HCT116 (cell line): ENCODE results near the gene ACBD7. TPM values are rescaled to one million over a fixed set of nuclear protein-coding genes. Genes with fewer than 3 reads are reported as not detected.

Source experiments
- ATAC-seq: fragments of 200-7000 bp; cut with Tn5 transposase; 2 replicates; pipeline ENCODE4 v1.9.1; 2020; ENCODE audit warnings: mild to moderate bottlenecking, moderate library complexity
- BruUV-seq: library from RNA; stranded (reverse); fragments of 400-500 nt; replicated peaks from 2 replicates; lab custom pipeline; 2021; lab: Mats Ljungman, UMichigan
- CTCF ChIA-PET: fragments of 300-600 bp; sonication (Branson Sonifier 250); formaldehyde crosslinking; loops from one replicate; lab custom pipeline; 2021; ENCODE audit warnings: antibody characterized with exemption; lab: Charles Lee
- POLR2A ChIA-PET: fragments of 300-600, 350-600 bp; sonication (Branson Sonifier 250); formaldehyde crosslinking; loops from one replicate; lab custom pipeline; 2021; ENCODE audit warnings: antibody characterized with exemption; lab: Charles Lee
- RAD21 ChIA-PET, 2 experiments: fragments of 300-600 bp; sonication (Branson Sonifier 250); formaldehyde crosslinking; loops; one replicate each; lab custom pipeline; 2023; ENCODE audit warnings: low total read pairs in 2 of 2; ENCODE audit not compliant: uncharacterized antibody in 2 of 2, unreplicated experiment in 2 of 2, low non-redundant PET in 1 of 2; lab: Charles Lee
- DNase-seq: peaks from one replicate; pipeline ENCODE4 v3.0.0-alpha.2; 2010; ENCODE audit warnings: low read depth, low spot score
- H2AFZ ChIP-seq: fragments of 200-600 bp; shearing (Covaris generic), sonication (generic); 2 replicates; pipeline ENCODE4 v1.6.1; 2017; ENCODE audit warnings: low read depth, mixed run types, mixed read lengths, antibody characterized with exemption, low read length; ENCODE audit not compliant: poor library complexity, severe bottlenecking
- H3K27ac ChIP-seq: 2 replicates; pipeline ENCODE4 v1.5.1; 2012; ENCODE audit warnings: low read depth, low read length
- H3K27me3 ChIP-seq: fragments of 200-600 bp; sonication (generic); 2 replicates; pipeline ENCODE4 v1.6.1; 2016; ENCODE audit warnings: mixed run types, low read length, mixed read lengths; ENCODE audit not compliant: insufficient read depth
- H3K36me3 ChIP-seq, 2 experiments: fragments of 200-500 bp in 1 of 2; fragments of 200-600 bp in 1 of 2; sonication (Bioruptor generic) in 1 of 2; sonication (generic) in 1 of 2; 2 replicates each; pipeline versions ENCODE4 v1.5.1 to v1.6.1; 2014 to 2016; ENCODE audit warnings: low read length in 2 of 2, inconsistent platforms in 1 of 2, mixed read lengths in 1 of 2, mixed run types in 1 of 2; ENCODE audit not compliant: insufficient read depth in 2 of 2, control insufficient read depth in 1 of 2
- H3K4me1 ChIP-seq, 2 experiments: fragments of 200-600 bp in 1 of 2; sonication (generic) in 1 of 2; 2 replicates each; pipeline versions ENCODE4 v1.5.1 to v1.6.1; 2012 to 2017; ENCODE audit warnings: low read length in 2 of 2, inconsistent platforms in 1 of 2, mild to moderate bottlenecking in 1 of 2, mixed read lengths in 1 of 2, mixed run types in 1 of 2, moderate library complexity in 1 of 2; ENCODE audit not compliant: insufficient read depth in 2 of 2, control insufficient read depth in 1 of 2
- H3K4me2 ChIP-seq: fragments of 200-600 bp; sonication (generic); 2 replicates; pipeline ENCODE4 v1.6.1; 2017; ENCODE audit warnings: mixed run types, low read length, mixed read lengths
- H3K4me3 ChIP-seq, 2 experiments: fragments of 200-600 bp in 1 of 2; sonication (generic) in 1 of 2; replicated peaks in 1 of 2; 2 replicates each; pipeline ENCODE4 v1.5.1; 2011 to 2016; ENCODE audit warnings: low read length in 2 of 2, control low read depth in 1 of 2, low read depth in 1 of 2, mild to moderate bottlenecking in 1 of 2, mixed read lengths in 1 of 2, mixed run types in 1 of 2
- H3K79me2 ChIP-seq: fragments of 200-600 bp; sonication (generic); 2 replicates; pipeline ENCODE4 v1.6.1; 2017; ENCODE audit warnings: mild to moderate bottlenecking, mixed run types, low read length, moderate library complexity, mixed read lengths; ENCODE audit not compliant: insufficient read depth
- H3K9ac ChIP-seq: fragments of 200-600 bp; sonication (generic); 2 replicates; pipeline ENCODE4 v1.6.1; 2016; ENCODE audit warnings: low read length, mixed read lengths
- H3K9me2 ChIP-seq: fragments of 200-600 bp; sonication (generic), shearing (Covaris generic); 2 replicates; pipeline ENCODE4 v1.6.1; 2017; ENCODE audit warnings: mixed run types, mild to moderate bottlenecking, moderate library complexity; ENCODE audit not compliant: insufficient read depth
- H3K9me3 ChIP-seq, 2 experiments: fragments of 200-500 bp in 1 of 2; fragments of 200-600 bp in 1 of 2; sonication (Bioruptor generic) in 1 of 2; sonication (generic) in 1 of 2; 2 replicates each; pipeline ENCODE4 v1.6.1; 2014 to 2017; ENCODE audit warnings: low read length in 2 of 2, mixed read lengths in 2 of 2, inconsistent platforms in 1 of 2, low read depth in 1 of 2, mild to moderate bottlenecking in 1 of 2, mixed run types in 1 of 2, moderate library complexity in 1 of 2; ENCODE audit not compliant: control insufficient read depth in 1 of 2, insufficient read depth in 1 of 2
- H4K20me1 ChIP-seq: fragments of 200-600 bp; sonication (generic), shearing (Covaris generic); 2 replicates; pipeline ENCODE4 v1.6.1; 2017; ENCODE audit warnings: mixed run types, mild to moderate bottlenecking, moderate library complexity; ENCODE audit not compliant: insufficient read depth
- ATF3 ChIP-seq: IDR thresholded peaks from 2 replicates; pipeline ENCODE4 v1.6.1; 2012
- CBX3 ChIP-seq: IDR thresholded peaks from 2 replicates; pipeline ENCODE4 v1.6.1; 2012; ENCODE audit warnings: low read depth
- EGR1 ChIP-seq: IDR thresholded peaks from 2 replicates; pipeline ENCODE4 v1.6.1; 2012; ENCODE audit warnings: low read depth
- ELF1 ChIP-seq: IDR thresholded peaks from 2 replicates; pipeline ENCODE4 v1.6.1; 2012; ENCODE audit warnings: low read depth, borderline replicate concordance
- EZH2phosphoT487 ChIP-seq: fragments of 200-600 bp; IDR thresholded peaks from 2 replicates; pipeline ENCODE4 v1.6.1; 2018; ENCODE audit warnings: antibody characterized with exemption, borderline replicate concordance
- FOSL1 ChIP-seq: IDR thresholded peaks from 2 replicates; pipeline ENCODE4 v1.6.1; 2012; ENCODE audit warnings: low read depth
- JUND ChIP-seq: IDR thresholded peaks from 2 replicates; pipeline ENCODE4 v1.6.1; 2012
- SIN3A ChIP-seq: IDR thresholded peaks from 2 replicates; pipeline ENCODE4 v1.6.1; 2012; ENCODE audit warnings: low read depth
- SP1 ChIP-seq: IDR thresholded peaks from 2 replicates; pipeline ENCODE4 v1.6.1; 2012; ENCODE audit warnings: low read depth
- YY1 ChIP-seq: IDR thresholded peaks from 2 replicates; pipeline ENCODE4 v1.6.1; 2011; ENCODE audit warnings: low read length, low read depth, moderate library complexity, mild to moderate bottlenecking; ENCODE audit not compliant: insufficient replicate concordance; ENCODE audit errors: extremely low read depth
- ZBTB33 ChIP-seq: IDR thresholded peaks from 2 replicates; pipeline ENCODE4 v1.6.1; 2011; ENCODE audit warnings: mild to moderate bottlenecking, low read length, moderate library complexity; ENCODE audit not compliant: insufficient replicate concordance; ENCODE audit errors: extremely low read depth
- ZNF274 ChIP-seq: fragments of 200-500 bp; sonication (Bioruptor generic); IDR thresholded peaks from 2 replicates; pipeline ENCODE4 v1.6.1; 2014; ENCODE audit warnings: mild to moderate bottlenecking, low read depth, low read length, inconsistent platforms
- intact Hi-C: fragments of 100-400 bp; cut with micrococcal nuclease; formaldehyde crosslinking; loops from 2 replicates; pipeline ENCODE4 v1.10.0; 2022
- total RNA-seq: library from RNA; stranded (reverse); gene quantifications from one replicate; pipeline ENCODE4 v1.2.1, GENCODE V29; 2021; ENCODE audit not compliant: unreplicated experiment

The ACBD7 gene
- total RNA-seq, 1 experiment from 2014 or later, result 3.3 TPM

GRCh38 chr10:15121707-15122106, 33.1 kb upstream of the ACBD7 start:
- no peak overlapping the region for H3K27ac ChIP-seq
- no peak overlapping the region for H2AFZ ChIP-seq
- intact Hi-C loops, result no loop called here
- no peaks in the 10 kb centered on the region for H3K79me2 ChIP-seq
- no peaks in the 10 kb centered on the region for H4K20me1 ChIP-seq
- no peaks in the 10 kb centered on the region for H3K27me3 ChIP-seq
- ChIA-PET CTCF (no interaction called here), POLR2A (no interaction called here)
- no peaks in the 10 kb centered on the region for H3K9me2 ChIP-seq
- no peak overlapping the region for H3K4me2 ChIP-seq
- no peak overlapping the region for H3K9ac ChIP-seq
- H3K36me3 ChIP-seq, result peaks cover 2 to 36% of the 10 kb centered on the region in 2 experiments; a peak in 2 of 4 replicates
- DNase-seq, result no peak
- no TSS peak for BruUV-seq
- ATAC-seq, result no peak
- no peak overlapping the region for H3K4me3 ChIP-seq
- no peaks in the 10 kb centered on the region for H3K9me3 ChIP-seq
- no peak for TF ChIP-seq ELF1
- no peak for TF ChIP-seq ATF3
- TF ChIP-seq EGR1, result no peak
- TF ChIP-seq SIN3A, result no peak
- no peak for TF ChIP-seq ZBTB33
- no peak for TF ChIP-seq SP1
- no peak for TF ChIP-seq JUND
- no peak for TF ChIP-seq CBX3
- TF ChIP-seq ZNF274, result no peak
- no peak for TF ChIP-seq YY1
- no peak for TF ChIP-seq EZH2phosphoT487
- no peak for TF ChIP-seq FOSL1
- TF ChIP-seq, all 23 proteins: peak for 0
- H3K4me1 ChIP-seq, result no peaks in the 10 kb centered on the region
- RAD21 ChIA-PET, result no interaction called here
